HUES48 (cell line): ENCODE data around the gene BEND4.

Source experiments
- H3K27ac ChIP-seq: one replicate; pipeline ENCODE4 v1.7.0; 2013; ENCODE audit warnings: low read depth, low read length, inconsistent platforms
- H3K27me3 ChIP-seq: 2 replicates; pipeline ENCODE4 v1.6.1; 2013; ENCODE audit warnings: mild to moderate bottlenecking, low read length; ENCODE audit not compliant: control insufficient read depth, insufficient read depth
- H3K36me3 ChIP-seq: 2 replicates; pipeline ENCODE4 v1.6.1; 2013; ENCODE audit warnings: low read length; ENCODE audit not compliant: control insufficient read depth, insufficient read depth
- H3K4me1 ChIP-seq: 2 replicates; pipeline ENCODE4 v1.6.1; 2013; ENCODE audit warnings: mild to moderate bottlenecking, low read length; ENCODE audit not compliant: control insufficient read depth, insufficient read depth
- H3K4me3 ChIP-seq: 2 replicates; pipeline ENCODE4 v1.5.1; 2013; ENCODE audit warnings: mild to moderate bottlenecking, low read depth, low read length
- H3K9ac ChIP-seq: 2 replicates; pipeline ENCODE4 v1.6.1; 2013; ENCODE audit warnings: mild to moderate bottlenecking, low read depth, low read length, moderate library complexity
- H3K9me3 ChIP-seq: 2 replicates; pipeline ENCODE4 v1.6.1; 2013; ENCODE audit warnings: low read length; ENCODE audit not compliant: control insufficient read depth, insufficient read depth

BEND4 gene

DNA sequence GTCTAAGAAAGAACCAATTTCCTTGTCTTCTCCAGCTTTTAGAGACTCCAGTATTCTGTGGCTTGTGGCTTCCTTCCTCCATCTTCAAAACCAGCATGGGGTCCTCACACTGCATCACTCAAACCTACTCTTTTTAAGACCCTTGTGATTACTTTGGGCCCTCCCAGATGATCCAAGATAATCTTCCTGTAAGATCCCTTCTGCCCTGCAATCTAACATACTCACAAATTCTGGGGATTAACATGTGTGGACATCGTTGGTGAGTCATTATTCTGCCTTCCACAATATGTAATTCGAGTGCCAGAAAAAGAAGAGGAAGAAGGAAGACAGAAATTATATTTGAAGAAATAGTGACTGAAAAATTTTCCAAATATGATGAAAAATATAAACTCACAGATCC lies 47.9 kb downstream of the BEND4 start:
- peaks cover 4% of the 10 kb centered on the region; the same call in 1 of the 2 replicates for H3K36me3 ChIP-seq
- no peaks in the 10 kb centered on the region for H3K9me3 ChIP-seq
- no peak overlapping the region for H3K27ac ChIP-seq
- H3K9ac ChIP-seq = no peak overlapping the region
- no peak overlapping the region for H3K4me3 ChIP-seq
- no peaks in the 10 kb centered on the region for H3K27me3 ChIP-seq
- no peaks in the 10 kb centered on the region for H3K4me1 ChIP-seq

DNA sequence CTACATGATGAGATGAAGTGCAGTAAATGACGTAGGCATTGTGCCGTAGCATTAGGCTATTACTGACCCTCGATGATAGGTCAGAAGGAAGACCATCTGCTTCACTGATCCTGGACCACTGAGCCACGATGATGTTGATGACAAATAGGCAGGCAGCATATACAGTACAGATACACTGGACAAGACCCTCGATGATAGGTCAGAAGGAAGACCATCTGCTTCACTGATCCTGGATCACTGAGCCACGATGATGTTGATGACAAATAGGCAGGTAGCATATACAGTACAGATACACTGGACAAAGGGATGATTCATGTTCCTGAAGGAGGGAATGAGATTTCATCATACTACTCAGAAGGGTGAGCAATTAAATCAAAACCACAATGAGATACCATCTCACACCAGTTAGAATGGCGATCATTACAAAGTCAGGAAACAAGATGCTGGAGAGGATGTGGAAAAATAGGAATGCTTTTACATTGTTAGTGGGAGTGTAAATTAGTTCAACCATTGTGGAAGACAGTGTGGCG lies 50.9 kb downstream of the BEND4 start:
- Histone ChIP-seq H3K27ac (no peak overlapping the region), H3K9ac (no peak overlapping the region), H3K4me3 (no peak overlapping the region), H3K4me1 (no peaks in the 10 kb centered on the region), H3K36me3 (peaks cover 4% of the 10 kb centered on the region; the same call in 1 of the 2 replicates), H3K27me3 (no peaks in the 10 kb centered on the region), H3K9me3 (no peaks in the 10 kb centered on the region)

DNA sequence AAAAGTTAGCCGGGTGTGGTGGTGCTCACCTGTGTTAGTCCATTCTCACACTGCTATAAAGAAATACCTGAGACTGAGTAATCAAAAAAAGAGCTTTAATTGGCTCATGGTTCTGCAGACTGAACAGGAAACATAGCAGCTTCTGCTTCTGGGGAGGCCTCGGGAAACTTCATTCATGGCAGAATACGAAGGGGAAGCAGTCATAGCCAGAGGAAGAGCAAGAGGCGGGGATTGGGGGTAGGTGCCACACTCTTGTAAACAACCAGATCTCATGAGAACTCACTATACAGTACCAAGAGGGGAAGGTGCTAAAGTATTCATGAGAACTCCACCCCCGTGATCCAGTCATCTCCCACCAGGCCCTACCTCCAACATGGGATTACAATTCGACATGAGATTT lies 64.1 kb downstream of the BEND4 start:
- Histone ChIP-seq H3K27me3 (no peaks in the 10 kb centered on the region), H3K4me1 (no peaks in the 10 kb centered on the region), H3K9ac (no peak overlapping the region), H3K36me3 (peaks cover 19% of the 10 kb centered on the region), H3K27ac (no peak overlapping the region), H3K4me3 (no peak overlapping the region), H3K9me3 (no peaks in the 10 kb centered on the region)

DNA sequence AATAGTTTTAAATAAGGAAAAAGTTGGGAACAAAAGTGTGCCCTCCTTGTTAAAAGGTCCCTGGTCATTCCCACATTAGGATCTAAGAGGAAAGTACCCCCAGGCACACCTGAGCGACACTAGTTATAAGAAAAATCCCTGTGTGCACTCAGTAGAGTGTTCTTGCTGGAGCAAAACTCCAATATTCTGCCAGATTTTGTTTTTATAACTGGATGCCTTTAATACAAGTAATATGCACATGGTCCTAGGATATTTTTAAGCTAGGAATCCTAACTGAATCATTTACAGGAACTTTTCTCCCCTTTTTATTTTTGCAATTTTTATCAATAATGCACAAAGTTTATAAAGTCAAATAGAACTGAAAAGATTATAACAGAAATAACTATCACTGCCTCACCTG lies 68.6 kb downstream of the BEND4 start:
- H3K27me3 ChIP-seq = no peaks in the 10 kb centered on the region
- no peak overlapping the region for H3K27ac ChIP-seq
- peaks cover 21% of the 10 kb centered on the region for H3K36me3 ChIP-seq
- no peak overlapping the region for H3K9ac ChIP-seq
- no peak overlapping the region for H3K4me3 ChIP-seq
- no peaks in the 10 kb centered on the region for H3K9me3 ChIP-seq
- H3K4me1 ChIP-seq = no peaks in the 10 kb centered on the region

DNA sequence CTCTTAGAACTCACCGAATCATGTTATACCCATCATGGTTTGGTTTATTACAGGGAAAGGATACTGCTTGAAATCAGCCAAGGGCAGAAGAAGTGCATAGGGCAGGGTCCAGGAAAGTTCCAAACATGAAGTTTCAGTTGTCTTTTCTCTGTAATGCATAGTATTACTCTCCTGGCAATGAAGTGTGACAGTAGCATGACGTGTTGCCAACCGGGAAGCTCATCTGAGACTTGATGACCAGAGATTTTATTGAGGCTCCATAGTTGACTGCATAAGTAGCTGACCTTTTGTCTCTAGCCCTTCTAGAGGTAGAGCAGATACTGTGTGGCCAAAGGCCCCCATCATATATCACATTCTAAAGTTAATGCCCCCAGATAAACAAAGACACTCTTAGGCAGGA lies 72.1 kb downstream of the BEND4 start:
- Histone ChIP-seq H3K27me3 (no peaks in the 10 kb centered on the region), H3K9me3 (no peaks in the 10 kb centered on the region), H3K4me1 (no peaks in the 10 kb centered on the region), H3K4me3 (no peak overlapping the region), H3K36me3 (peaks cover 22% of the 10 kb centered on the region), H3K27ac (no peak overlapping the region), H3K9ac (no peak overlapping the region)

DNA sequence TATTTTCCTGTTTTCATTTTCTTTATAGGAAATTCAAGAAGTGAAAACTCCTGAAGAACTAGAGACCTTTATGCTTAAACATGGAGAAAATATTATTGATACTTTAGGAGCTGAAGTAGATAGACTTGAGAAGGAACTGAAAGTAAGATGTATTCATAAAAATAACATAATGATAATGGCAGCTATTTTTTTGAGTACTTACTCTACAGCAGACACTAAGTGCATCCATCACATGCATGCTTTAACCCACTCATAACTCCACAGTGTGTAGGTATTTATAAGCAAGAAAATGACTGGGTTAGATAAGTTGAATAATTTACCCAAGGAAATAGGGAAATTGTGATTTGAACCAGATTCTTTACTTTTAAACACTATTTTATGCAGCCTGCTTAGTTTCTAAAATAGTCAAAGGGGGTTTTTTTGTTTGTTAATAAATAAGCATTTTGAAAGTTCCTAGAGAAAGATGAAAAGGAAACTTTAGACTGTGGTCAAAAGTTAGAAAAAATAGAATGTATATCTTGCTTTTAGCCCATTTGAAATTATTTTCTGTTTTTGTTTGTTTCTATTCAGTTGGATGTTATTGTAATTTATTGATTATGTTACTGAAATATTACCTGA lies 74.2 kb downstream of the BEND4 start:
- H3K9ac ChIP-seq = no peak overlapping the region
- no peaks in the 10 kb centered on the region for H3K27me3 ChIP-seq
- H3K27ac ChIP-seq = no peak overlapping the region
- H3K9me3 ChIP-seq = no peaks in the 10 kb centered on the region
- H3K4me1 ChIP-seq = no peaks in the 10 kb centered on the region
- H3K4me3 ChIP-seq = no peak overlapping the region
- peaks cover 25% of the 10 kb centered on the region for H3K36me3 ChIP-seq

DNA sequence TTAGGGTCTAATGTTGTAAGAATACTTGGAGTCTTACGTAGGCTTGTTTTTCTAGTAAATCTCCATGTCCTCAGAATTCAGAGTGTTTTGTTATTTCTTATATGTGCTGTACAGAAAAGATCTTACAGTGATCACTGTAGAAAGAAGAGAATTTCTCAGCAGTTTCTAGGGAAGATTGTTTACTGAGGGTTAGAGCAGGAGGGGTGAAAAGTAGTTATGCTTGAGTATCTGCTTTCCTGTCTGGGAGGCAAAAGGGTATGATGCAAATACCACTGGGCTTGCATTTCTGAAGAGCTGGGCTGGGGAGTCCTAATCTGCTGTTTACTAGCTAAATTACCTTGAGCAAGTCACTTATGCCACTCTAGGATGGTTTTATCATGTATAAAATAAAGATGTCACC lies 78.2 kb downstream of the BEND4 start:
- peaks cover 41% of the 10 kb centered on the region for H3K36me3 ChIP-seq
- H3K27me3 ChIP-seq = no peaks in the 10 kb centered on the region
- no peak overlapping the region for H3K4me3 ChIP-seq
- no peak overlapping the region for H3K27ac ChIP-seq
- H3K9ac ChIP-seq = no peak overlapping the region
- H3K4me1 ChIP-seq = no peaks in the 10 kb centered on the region
- no peaks in the 10 kb centered on the region for H3K9me3 ChIP-seq

DNA sequence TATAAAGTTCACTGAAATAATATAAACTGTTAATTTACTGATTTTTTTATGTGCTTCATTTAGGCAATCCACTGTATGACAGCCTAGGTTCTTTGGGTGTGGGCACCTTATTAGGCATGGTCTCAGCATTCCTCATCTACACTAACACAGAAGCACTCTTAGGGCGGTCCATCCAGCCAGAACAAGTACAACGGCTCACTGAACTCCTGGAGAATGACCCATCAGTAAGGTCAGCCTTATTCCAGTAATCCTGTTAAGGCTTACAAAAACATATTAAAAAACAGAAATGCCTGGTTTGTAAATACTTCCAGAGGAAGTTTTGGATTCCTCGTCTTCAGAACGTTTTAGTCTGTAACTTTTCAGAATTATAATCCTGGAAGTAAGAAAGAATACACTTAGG lies 82.0 kb downstream of the BEND4 start:
- Histone ChIP-seq H3K4me3 (no peak overlapping the region), H3K27me3 (no peaks in the 10 kb centered on the region), H3K36me3 (peaks cover 47% of the 10 kb centered on the region), H3K9me3 (no peaks in the 10 kb centered on the region), H3K9ac (no peak overlapping the region), H3K27ac (no peak overlapping the region), H3K4me1 (no peaks in the 10 kb centered on the region)

DNA sequence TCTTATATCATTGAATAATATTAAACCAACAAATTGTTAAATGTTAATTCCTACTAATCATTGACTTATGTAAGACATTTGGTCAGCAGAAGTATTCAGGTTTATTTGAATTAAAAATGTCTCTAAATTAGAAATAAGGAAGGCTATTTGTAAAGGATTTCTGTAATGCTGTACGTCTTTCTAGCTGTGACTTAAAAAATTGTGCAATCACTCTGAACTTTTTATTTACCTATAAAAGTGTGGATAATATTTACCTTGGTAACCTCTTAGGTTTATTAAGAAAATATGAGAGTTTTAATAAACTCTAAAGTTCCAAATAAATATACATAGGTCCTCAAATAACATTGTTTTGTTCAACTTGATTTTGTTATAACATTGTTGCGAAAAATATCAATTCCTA lies 85.2 kb downstream of the BEND4 start:
- peaks cover 69% of the 10 kb centered on the region for H3K36me3 ChIP-seq
- H3K4me3 ChIP-seq = no peak overlapping the region
- no peaks in the 10 kb centered on the region for H3K4me1 ChIP-seq
- H3K9me3 ChIP-seq = no peaks in the 10 kb centered on the region
- no peak overlapping the region for H3K9ac ChIP-seq
- no peak overlapping the region for H3K27ac ChIP-seq
- no peaks in the 10 kb centered on the region for H3K27me3 ChIP-seq

DNA sequence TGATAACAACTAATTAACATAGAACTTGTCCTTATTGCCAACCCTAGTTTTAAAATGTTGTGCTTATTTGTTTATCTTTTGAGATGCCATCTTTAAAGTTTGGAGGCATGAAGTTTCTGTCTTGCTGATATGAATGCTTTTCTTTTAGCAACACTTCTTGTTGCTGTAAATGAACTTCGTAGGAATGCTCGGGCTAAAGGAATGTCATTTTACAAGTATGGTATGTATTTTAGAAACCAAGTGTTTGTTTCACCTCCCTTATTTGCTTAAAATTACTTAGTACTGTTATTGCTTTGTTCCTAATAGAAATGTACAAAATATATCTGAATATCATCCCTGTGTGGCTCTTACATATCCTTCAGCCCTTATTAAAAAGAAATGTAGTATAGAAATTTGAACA lies 86.1 kb downstream of the BEND4 start:
- no peaks in the 10 kb centered on the region for H3K9me3 ChIP-seq
- H3K36me3 ChIP-seq = peaks cover 70% of the 10 kb centered on the region
- no peak overlapping the region for H3K27ac ChIP-seq
- no peak overlapping the region for H3K4me3 ChIP-seq
- no peaks in the 10 kb centered on the region for H3K27me3 ChIP-seq
- H3K4me1 ChIP-seq = no peaks in the 10 kb centered on the region
- H3K9ac ChIP-seq = no peak overlapping the region
